Prostate gland (tissue), 2 donors: ENCODE data around the gene REM2. TPM values are rescaled to one million over a fixed set of nuclear protein-coding genes. Genes with fewer than 3 reads are reported as not detected.

Experiments
- DNase-seq: peaks from one replicate; pipeline ENCODE4 v3.0.0-alpha.2; 2019; ENCODE audit warnings: low spot score
- H3K27ac ChIP-seq, 2 donors: fragments of 200-600 bp; sonication (generic); 2 replicates each; pipeline ENCODE4 v1.5.1; 2017 to 2019
- H3K27me3 ChIP-seq: fragments of 200-600 bp; sonication (generic); replicated peaks from 2 replicates; pipeline ENCODE4 v1.5.1; 2019; ENCODE audit not compliant: insufficient read depth
- H3K36me3 ChIP-seq, 2 donors: fragments of 200-600 bp; sonication (generic); 1 replicate in 1 of 2; 2 replicates in 1 of 2; pipeline versions ENCODE4 v1.5.1 to v1.8.1; 2017 to 2019
- H3K4me1 ChIP-seq: fragments of 200-600 bp; sonication (generic); replicated peaks from 2 replicates; pipeline ENCODE4 v1.5.1; 2019
- H3K4me3 ChIP-seq, 2 donors: fragments of 200-600 bp; sonication (generic); 2 replicates each; pipeline ENCODE4 v1.5.1; 2017 to 2019
- H3K9me3 ChIP-seq: fragments of 200-600 bp; sonication (generic); 2 replicates; pipeline ENCODE4 v1.5.1; 2017
- POLR2A ChIP-seq: fragments of 450-650 bp; IDR thresholded peaks from one replicate; pipeline ENCODE4 v1.6.1; 2016; ENCODE audit warnings: antibody characterized with exemption, mild to moderate bottlenecking
- POLR2AphosphoS5 ChIP-seq: sonication (generic); formaldehyde crosslinking; IDR thresholded peaks from one replicate; pipeline ENCODE4 v1.6.1; 2017; ENCODE audit warnings: antibody characterized with exemption
- WGBS: methylation state at CpG from one replicate; pipeline ENCODE4 v1.1.5; 2018; 5-methylcytosine and 5-hydroxymethylcytosine counted together
- intact Hi-C: fragments of 100-400 bp; cut with DNase I; formaldehyde crosslinking; loops from one replicate; pipeline ENCODE4 v1.14.2; 2022
- total RNA-seq, 2 donors: library from RNA; depleted of rRNA; stranded (reverse); fragments of >200 nt; gene quantifications; one replicate each; pipeline ENCODE4 v1.1.0, GENCODE V29; 2016
- TF ChIP-seq, protein P1 (sequence below), 4 experiments: fragments of 200-600 bp in 2 of 4; fragments of 450-650 bp in 2 of 4; sonication (generic) in 2 of 4; IDR thresholded peaks; 1 replicate in 3 of 4; 2 replicates in 1 of 4; pipeline ENCODE4 v1.5.1; 2016 to 2019; ENCODE audit warnings: antibody characterized with exemption in 4 of 4, mild to moderate bottlenecking in 2 of 4, moderate library complexity in 2 of 4

The REM2 gene
- total RNA-seq, 2 donors from 2014 or later, result 0.62 to 1.0 TPM

DNA sequence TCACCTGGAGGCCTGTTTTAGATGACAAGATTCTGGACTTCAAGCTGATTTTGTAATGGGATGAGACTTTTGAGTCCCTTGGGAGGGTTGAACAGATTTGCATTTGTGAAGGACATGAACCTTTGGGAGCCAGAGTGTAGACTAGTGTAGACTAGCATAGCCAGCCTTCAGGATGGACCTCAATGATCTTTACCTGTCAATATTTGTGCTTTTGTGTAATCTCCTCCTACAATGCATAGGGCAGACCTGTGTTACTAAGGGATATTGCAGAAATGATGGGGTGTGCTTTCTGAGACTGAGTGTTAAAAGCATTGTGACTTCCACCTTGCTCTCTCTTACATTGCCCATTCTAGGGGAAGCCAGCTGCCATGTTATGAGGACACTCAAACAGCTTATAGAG is 21.4 kb upstream of the REM2 start:
- no peaks in the 10 kb centered on the region for H3K9me3 ChIP-seq
- H3K4me3 ChIP-seq, result no peak overlapping the region
- TF ChIP-seq POLR2A, result no peak
- no peak for TF ChIP-seq POLR2AphosphoS5
- TF ChIP-seq, protein P1, sequence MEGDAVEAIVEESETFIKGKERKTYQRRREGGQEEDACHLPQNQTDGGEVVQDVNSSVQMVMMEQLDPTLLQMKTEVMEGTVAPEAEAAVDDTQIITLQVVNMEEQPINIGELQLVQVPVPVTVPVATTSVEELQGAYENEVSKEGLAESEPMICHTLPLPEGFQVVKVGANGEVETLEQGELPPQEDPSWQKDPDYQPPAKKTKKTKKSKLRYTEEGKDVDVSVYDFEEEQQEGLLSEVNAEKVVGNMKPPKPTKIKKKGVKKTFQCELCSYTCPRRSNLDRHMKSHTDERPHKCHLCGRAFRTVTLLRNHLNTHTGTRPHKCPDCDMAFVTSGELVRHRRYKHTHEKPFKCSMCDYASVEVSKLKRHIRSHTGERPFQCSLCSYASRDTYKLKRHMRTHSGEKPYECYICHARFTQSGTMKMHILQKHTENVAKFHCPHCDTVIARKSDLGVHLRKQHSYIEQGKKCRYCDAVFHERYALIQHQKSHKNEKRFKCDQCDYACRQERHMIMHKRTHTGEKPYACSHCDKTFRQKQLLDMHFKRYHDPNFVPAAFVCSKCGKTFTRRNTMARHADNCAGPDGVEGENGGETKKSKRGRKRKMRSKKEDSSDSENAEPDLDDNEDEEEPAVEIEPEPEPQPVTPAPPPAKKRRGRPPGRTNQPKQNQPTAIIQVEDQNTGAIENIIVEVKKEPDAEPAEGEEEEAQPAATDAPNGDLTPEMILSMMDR (IDR thresholded peaks at IDR 0.05), result no peak
- no peak for DNase-seq
- no peaks in the 10 kb centered on the region for H3K27me3 ChIP-seq
- no peaks in the 10 kb centered on the region for H3K36me3 ChIP-seq
- no peaks in the 10 kb centered on the region for H3K4me1 ChIP-seq
- no peak overlapping the region for H3K27ac ChIP-seq
- intact Hi-C loops, result no loop called here

DNA sequence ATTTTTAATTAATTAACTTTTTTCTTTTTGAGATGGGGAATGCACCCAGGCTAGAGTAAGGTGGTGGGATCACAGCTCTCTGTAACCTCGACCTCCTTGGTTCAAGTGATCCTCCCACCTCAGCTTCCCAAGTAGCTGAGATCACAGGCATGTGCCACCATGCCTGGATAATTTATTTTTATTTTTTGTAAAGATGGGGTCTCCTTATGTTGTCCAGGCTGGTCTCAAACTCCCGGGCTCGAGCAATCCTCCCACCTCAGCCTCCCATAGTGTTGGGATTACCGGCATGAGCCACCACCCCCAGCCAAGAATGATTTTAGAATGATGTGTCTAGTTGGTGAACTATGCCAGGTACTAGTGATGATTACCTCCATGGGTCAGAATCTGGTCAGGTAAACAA is 18.0 kb upstream of the REM2 start:
- intact Hi-C loops, result no loop called here
- 87% methylated on average over 4 of the region's 4 CpGs for WGBS

DNA sequence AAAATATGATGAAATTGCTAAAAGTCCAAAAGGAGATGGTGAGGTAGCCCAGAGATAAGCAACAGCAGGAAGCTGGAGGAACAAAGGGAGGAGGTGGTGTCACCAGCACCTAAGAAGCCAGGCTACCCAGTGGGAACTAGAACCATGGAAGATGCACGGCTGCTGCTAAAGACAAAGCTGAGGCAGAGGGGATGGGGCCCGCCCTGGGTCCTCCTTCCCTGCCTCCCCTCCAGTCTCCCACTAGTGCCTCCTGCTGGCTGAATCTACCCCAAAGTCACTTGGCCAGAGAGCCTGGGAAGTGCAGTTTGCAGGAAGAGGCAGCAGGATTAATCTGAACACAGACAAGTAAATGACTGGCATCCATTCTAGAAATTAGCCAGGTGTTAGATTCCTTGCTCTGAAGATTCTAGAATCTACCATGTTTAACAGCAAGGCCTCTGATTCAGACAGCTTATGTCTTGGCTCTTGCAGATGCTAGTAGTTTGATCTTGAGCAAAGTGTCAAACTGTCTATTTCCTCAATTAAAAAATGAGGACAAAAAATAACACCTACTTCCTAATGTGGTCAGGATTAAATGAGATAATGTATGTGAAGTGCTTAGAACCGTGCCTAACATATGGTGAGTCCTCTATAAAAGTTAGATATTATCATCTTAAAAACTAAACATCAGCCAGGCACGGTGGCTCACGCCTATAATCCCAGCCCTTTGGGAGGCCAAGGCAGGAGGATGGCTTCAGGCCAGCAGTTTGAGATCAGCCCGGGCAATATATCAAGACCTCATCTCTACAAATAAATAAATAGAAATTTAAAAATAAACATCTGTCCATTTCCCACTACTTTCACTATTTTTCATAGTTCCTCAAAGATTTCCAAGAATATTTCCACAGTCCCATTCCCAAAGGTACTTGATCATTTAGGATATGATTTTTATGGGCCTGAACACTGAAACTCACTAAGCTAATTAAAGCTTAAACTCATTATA is 17.3 kb upstream of the REM2 start:
- Histone ChIP-seq H3K9me3 (no peaks in the 10 kb centered on the region), H3K36me3 (no peaks in the 10 kb centered on the region), H3K4me1 (no peaks in the 10 kb centered on the region), H3K27ac (no peak overlapping the region), H3K4me3 (no peak overlapping the region), H3K27me3 (no peaks in the 10 kb centered on the region)
- DNase-seq, result no peak
- 40% methylated on average over 6 of the region's 6 CpGs for WGBS
- TF ChIP-seq, protein P1 (IDR thresholded peaks at IDR 0.05), result no peak
- TF ChIP-seq POLR2A, result no peak
- no peak for TF ChIP-seq POLR2AphosphoS5
- intact Hi-C loops, result no loop called here

More for the DNA sequence above, 18.0 kb upstream of the REM2 start:
- Histone ChIP-seq H3K4me3 (no peak overlapping the region), H3K36me3 (no peaks in the 10 kb centered on the region), H3K27me3 (no peaks in the 10 kb centered on the region), H3K27ac (no peak overlapping the region), H3K4me1 (no peaks in the 10 kb centered on the region), H3K9me3 (no peaks in the 10 kb centered on the region)
- no peak for DNase-seq
- no peak for TF ChIP-seq POLR2AphosphoS5
- TF ChIP-seq POLR2A, result no peak
- TF ChIP-seq, protein P1 (IDR thresholded peaks at IDR 0.05), result no peak

DNA sequence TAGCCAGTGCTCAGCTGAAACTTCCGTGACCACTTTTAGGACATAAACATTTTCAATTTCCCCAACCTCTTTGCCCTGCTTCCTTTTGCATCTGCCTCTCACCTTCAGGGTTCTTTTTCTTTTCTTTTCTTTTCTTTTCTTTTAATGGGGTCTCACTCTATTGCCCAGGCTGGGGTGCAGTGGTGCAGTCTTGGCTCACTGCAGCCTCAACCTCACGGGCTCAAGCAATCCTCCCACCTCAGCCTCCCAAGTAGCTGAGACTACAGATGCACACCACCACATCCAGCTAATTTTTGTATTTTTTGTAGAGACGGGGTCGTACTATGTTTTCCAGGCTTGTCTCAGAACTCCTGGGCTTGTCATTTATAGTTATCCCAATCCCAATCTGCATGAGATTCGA is 16.1 kb upstream of the REM2 start:
- intact Hi-C loops, result no loop called here
- 97% methylated on average over 5 of the region's 5 CpGs for WGBS
- DNase-seq, result no peak
- TF ChIP-seq POLR2A (no peak), POLR2AphosphoS5 (no peak)
- TF ChIP-seq, protein P1 (IDR thresholded peaks at IDR 0.05), result no peak
- Histone ChIP-seq H3K4me1 (no peaks in the 10 kb centered on the region), H3K27me3 (no peaks in the 10 kb centered on the region), H3K4me3 (no peak overlapping the region), H3K27ac (no peak overlapping the region), H3K9me3 (no peaks in the 10 kb centered on the region), H3K36me3 (no peaks in the 10 kb centered on the region)

DNA sequence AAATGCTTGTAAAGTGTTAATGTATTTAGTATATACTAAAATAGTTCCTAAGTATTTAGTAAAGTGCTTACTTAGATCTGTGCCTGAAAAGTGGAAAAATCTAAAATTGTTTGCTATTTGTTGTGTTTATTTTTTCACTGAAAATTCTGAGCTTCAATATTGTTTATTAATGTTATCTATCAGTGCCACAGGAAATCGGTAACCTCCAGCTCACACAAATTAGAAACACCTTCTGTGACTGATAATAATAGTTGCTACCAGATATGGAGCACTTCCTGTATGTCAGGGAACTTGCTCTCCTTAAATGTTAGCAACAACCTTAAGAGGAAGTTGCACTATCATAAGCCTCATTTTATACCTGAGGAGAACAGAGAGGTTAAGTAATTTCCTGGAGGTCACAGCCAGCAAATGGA is 12.2 kb upstream of the REM2 start:
- Histone ChIP-seq H3K4me3 (peak overlapping the region; percentile 94 to 100), H3K9me3 (no peaks in the 10 kb centered on the region), H3K36me3 (peaks cover 11 to 13% of the 10 kb centered on the region in 2 donors), H3K27ac (peak overlapping the region; percentile 100), H3K27me3 (no peaks in the 10 kb centered on the region), H3K4me1 (peaks cover 4% of the 10 kb centered on the region)
- DNase-seq, result no peak
- TF ChIP-seq, protein P1 (IDR thresholded peaks at IDR 0.05), result no peak
- TF ChIP-seq POLR2A, result no peak
- no peak for TF ChIP-seq POLR2AphosphoS5
- WGBS, result 2% methylated on average over 1 of the region's 1 CpG
- intact Hi-C loops, result loop anchor here (5.0 kb wide), 2 partner anchors 46 to 106 kb away; partner anchors contain the start of gene RBM23
